HG03066 (cell line): ENCODE measurements around the gene ATOH7.
"Not testable (repeated sequence)": the region's sequence is repeated elsewhere in the genome, so short reads cannot be mapped to it uniquely, and the experiment has no call there.

Experiments used
- ATAC-seq: cut with Tn5 transposase; IDR thresholded peaks from one replicate; pipeline ENCODE4 v1.9.1; 2021; ENCODE audit warnings: low read depth; ENCODE audit not compliant: unreplicated experiment

The ATOH7 gene

GRCh38 chr10:68238371-68238770, 6.5 kb upstream of the ATOH7 start:
- ATAC-seq: no peak

- no peak for ATAC-seq
Observed at GRCh38 chr10:68237173-68237572, 5.3 kb upstream of the ATOH7 start.

- no peak for ATAC-seq
Observed at GRCh38 chr10:68235581-68235980, 3.7 kb upstream of the ATOH7 start.

GRCh38 chr10:68235111-68235510, 3.2 kb upstream of the ATOH7 start:
- ATAC-seq: no peak

GRCh38 chr10:68233046-68233445, 1.1 kb upstream of the ATOH7 start:
- ATAC-seq: no peak

- peak; percentile 93 for ATAC-seq
Observed at GRCh38 chr10:68231106-68231816, 652 bp downstream of the ATOH7 start.

GRCh38 chr10:68230268-68230667, 1.6 kb downstream of the ATOH7 start:
- ATAC-seq: no peak

- ATAC-seq: no peak
Observed at GRCh38 chr10:68224810-68225209, 7.1 kb downstream of the ATOH7 start.

- ATAC-seq: no peak
Observed at GRCh38 chr10:68223535-68224165, 8.3 kb downstream of the ATOH7 start.

GRCh38 chr10:68222391-68222790, 9.5 kb downstream of the ATOH7 start:
- ATAC-seq: no peak

- no peak for ATAC-seq
Observed at GRCh38 chr10:68221196-68221595, 10.7 kb downstream of the ATOH7 start.

- ATAC-seq: no peak
Observed at GRCh38 chr10:68218786-68219185, 13.1 kb downstream of the ATOH7 start.

- no peak for ATAC-seq
Observed at GRCh38 chr10:68212721-68213352, 19.1 kb downstream of the ATOH7 start.

- ATAC-seq: no peak
Observed at GRCh38 chr10:68211669-68212068, 20.2 kb downstream of the ATOH7 start.

GRCh38 chr10:68208424-68209042, 23.4 kb downstream of the ATOH7 start:
- peak; percentile 52 for ATAC-seq

- no peak for ATAC-seq
Observed at GRCh38 chr10:68202960-68203353, 29.0 kb downstream of the ATOH7 start.

- no peak for ATAC-seq
Observed at GRCh38 chr10:68196701-68197100, 35.2 kb downstream of the ATOH7 start.

- ATAC-seq: not testable (repeated sequence)
Observed at GRCh38 chr10:68195776-68196175, 36.1 kb downstream of the ATOH7 start.

GRCh38 chr10:68194290-68194689, 37.6 kb downstream of the ATOH7 start:
- ATAC-seq: no peak

GRCh38 chr10:68192113-68192512, 39.8 kb downstream of the ATOH7 start:
- no peak for ATAC-seq

GRCh38 chr10:68188835-68189234, 43.1 kb downstream of the ATOH7 start:
- ATAC-seq: no peak
